M059J (cell line): ENCODE measurements around the gene PRDM4. TPM values are rescaled to one million over a fixed set of nuclear protein-coding genes. Genes with fewer than 3 reads are reported as not detected.

ENCODE experiments used
- DNase-seq: peaks from one replicate; pipeline ENCODE4 v3.0.0-alpha.2; 2012; ENCODE audit warnings: low read depth
- total RNA-seq: library from RNA; depleted of rRNA; stranded (reverse); fragments of >200 nt; shearing (Covaris generic); gene quantifications from 2 replicates; pipeline ENCODE4 v1.2.3, GENCODE V29; 2014; rRNA removed

PRDM4 gene
- total RNA-seq, 1 experiment from 2014 or later: 26.7 TPM

- peak; percentile 25 for DNase-seq
Observed at GRCh38 chr12:107695772-107696171, 65.2 kb downstream of the PRDM4 start.

GRCh38 chr12:107685360-107686248, 75.3 kb downstream of the PRDM4 start, which contains the start of gene PWP1:
TSS of gene PWP1 (plus strand) at chr12:107685799. CDS start at chr12:107685900, 101 bp downstream.
- DNase-seq: peak; percentile 91

GRCh38 chr12:107684990-107685359, 76.0 kb downstream of the PRDM4 start:
- DNase-seq: peak; percentile 35

GRCh38 chr12:107684029-107684795, 76.7 kb downstream of the PRDM4 start:
- peak; percentile 10 for DNase-seq

Other genes starting within 250 kb of the PRDM4 start
- 61.4 and 76.0 TPM in 2 replicates for gene PWP1, start 75.3 kb downstream of the PRDM4 start, total RNA-seq
- not detected in 2 replicates for gene ASCL4, start 13.6 kb upstream of the PRDM4 start, total RNA-seq